Glutamatergic neuron (in vitro differentiated cells): ENCODE results near the gene DNAJC27. TPM values are rescaled to one million over a fixed set of nuclear protein-coding genes. Genes with fewer than 3 reads are reported as not detected.
"Not testable (repeated sequence)": the region's sequence is repeated elsewhere in the genome, so short reads cannot be mapped to it uniquely, and the experiment has no call there.

Experiments used
- DNase-seq: peaks from one replicate; pipeline ENCODE4 v3.0.0; 2022
- H3K27ac Mint-ChIP-seq: one replicate; pipeline ENCODE4 v1.8.0; 2020; ENCODE audit warnings: mild to moderate bottlenecking, mixed read lengths, inconsistent platforms; ENCODE audit not compliant: unreplicated experiment
- H3K27me3 Mint-ChIP-seq: one replicate; pipeline ENCODE4 v1.8.0; 2020; ENCODE audit warnings: mild to moderate bottlenecking, moderate library complexity, mixed read lengths, inconsistent platforms; ENCODE audit not compliant: unreplicated experiment
- H3K36me3 Mint-ChIP-seq: one replicate; pipeline ENCODE4 v1.8.0; 2020; ENCODE audit warnings: mild to moderate bottlenecking, mixed read lengths, inconsistent platforms; ENCODE audit not compliant: unreplicated experiment
- H3K4me1 Mint-ChIP-seq: one replicate; pipeline ENCODE4 v1.8.0; 2020; ENCODE audit warnings: mild to moderate bottlenecking, low read depth, mixed read lengths, inconsistent platforms; ENCODE audit not compliant: unreplicated experiment
- H3K4me3 Mint-ChIP-seq: one replicate; pipeline ENCODE4 v1.8.0; 2020; ENCODE audit warnings: mild to moderate bottlenecking, mixed read lengths, inconsistent platforms; ENCODE audit not compliant: unreplicated experiment
- H3K9me3 Mint-ChIP-seq: one replicate; pipeline ENCODE4 v1.8.0; 2020; ENCODE audit warnings: mild to moderate bottlenecking, moderate library complexity, mixed read lengths, inconsistent platforms; ENCODE audit not compliant: unreplicated experiment
- CTCF ChIP-seq: fragments of 200-600 bp; sonication (generic); IDR thresholded peaks from one replicate; pipeline ENCODE4 v1.5.0; 2021; ENCODE audit not compliant: partially characterized antibody, unreplicated experiment
- total RNA-seq: library from RNA; stranded (reverse); fragmentation: NEBNext Ultra II Directional; extraction: Animal tissue kit (Norgen Biotek cat#: 25700); gene quantifications from one replicate; pipeline ENCODE4 v1.2.1, GENCODE V29; 2021; ENCODE audit not compliant: unreplicated experiment

DNAJC27 gene
- total RNA-seq, 1 donor from 2014 or later, result 17.9 TPM

- Mint-ChIP-seq H3K9me3 (no peaks in the 10 kb centered on the region), H3K27me3 (peaks cover 3% of the 10 kb centered on the region), H3K4me3 (no peak overlapping the region), H3K36me3 (no peaks in the 10 kb centered on the region), H3K27ac (no peak overlapping the region), H3K4me1 (peaks cover 11% of the 10 kb centered on the region)
- no peak for DNase-seq
- TF ChIP-seq CTCF, result no peak
These were observed 30.3 kb upstream of the DNAJC27 start for GRCh38 chr2:25002066-25002465.

DNA sequence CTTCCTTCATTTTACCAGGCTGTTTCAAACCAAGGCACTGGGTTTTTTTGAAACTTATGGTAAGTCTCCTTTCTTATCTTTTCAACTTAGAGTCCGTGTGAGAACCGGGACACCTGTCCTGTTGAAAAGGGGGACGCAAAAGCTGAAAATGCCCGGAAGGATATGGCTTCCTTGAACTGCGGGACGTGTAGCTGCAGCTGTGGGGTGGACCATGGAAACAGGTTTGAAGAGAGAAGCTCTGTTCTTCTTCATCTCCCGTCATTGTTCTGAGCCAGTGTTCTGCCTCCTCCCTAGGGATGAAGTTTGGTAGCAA is 29.5 kb upstream of the DNAJC27 start:
- no peaks in the 10 kb centered on the region for H3K36me3 Mint-ChIP-seq
- DNase-seq, result no peak
- no peak overlapping the region for H3K27ac Mint-ChIP-seq
- H3K4me3 Mint-ChIP-seq, result no peak overlapping the region
- peaks cover 11% of the 10 kb centered on the region for H3K4me1 Mint-ChIP-seq
- peaks cover 3% of the 10 kb centered on the region for H3K27me3 Mint-ChIP-seq
- TF ChIP-seq CTCF, result no peak
- H3K9me3 Mint-ChIP-seq, result no peaks in the 10 kb centered on the region

DNA sequence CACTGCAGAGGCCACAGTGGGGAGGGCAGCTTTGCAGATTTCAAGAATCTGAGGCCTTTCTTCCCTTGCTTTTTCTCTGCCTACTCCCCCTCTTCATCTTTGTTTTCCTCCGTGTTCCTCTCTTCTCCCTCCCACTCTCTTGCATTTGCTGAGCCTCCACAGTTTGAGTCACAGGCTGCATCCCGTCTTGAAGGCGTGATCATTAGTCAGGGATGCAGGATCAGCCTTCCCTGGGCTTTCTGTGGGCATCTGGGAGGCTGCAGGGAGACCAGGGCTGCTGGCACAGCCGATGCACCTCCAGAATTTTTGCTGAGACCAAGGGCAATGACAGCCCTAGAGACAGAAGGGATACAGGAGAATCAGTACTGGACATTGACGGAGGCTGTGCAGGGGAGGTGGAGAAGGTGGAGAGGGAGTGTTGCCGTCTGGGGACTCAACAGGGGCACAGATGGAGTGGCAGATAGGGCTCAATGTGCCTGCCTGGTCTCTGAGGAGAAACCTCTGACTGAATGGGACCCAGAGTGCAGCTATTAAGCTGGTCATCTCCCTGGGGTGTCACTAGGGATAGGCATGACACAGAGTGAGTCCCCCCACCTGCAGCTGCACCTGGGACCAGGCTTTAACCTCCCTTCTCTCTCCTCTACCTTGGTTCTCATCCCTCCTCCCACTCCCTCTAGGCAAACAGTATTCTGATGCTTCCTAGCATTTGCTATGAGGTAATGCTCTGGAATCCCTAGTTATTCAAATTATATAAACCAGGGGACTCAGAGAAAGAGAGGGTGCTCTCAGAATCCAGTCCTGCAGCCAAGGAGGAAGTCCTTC is 29.0 kb upstream of the DNAJC27 start:
- Mint-ChIP-seq H3K27ac (no peak overlapping the region), H3K27me3 (peaks cover 3% of the 10 kb centered on the region), H3K36me3 (no peaks in the 10 kb centered on the region), H3K9me3 (no peaks in the 10 kb centered on the region), H3K4me1 (peaks cover 11% of the 10 kb centered on the region), H3K4me3 (no peak overlapping the region)
- no peak for TF ChIP-seq CTCF
- DNase-seq, result peak; percentile 18

- TF ChIP-seq CTCF, result no peak
- Mint-ChIP-seq H3K27ac (no peak overlapping the region), H3K4me3 (no peak overlapping the region), H3K36me3 (no peaks in the 10 kb centered on the region), H3K4me1 (peaks cover 11% of the 10 kb centered on the region), H3K9me3 (no peaks in the 10 kb centered on the region), H3K27me3 (peaks cover 3% of the 10 kb centered on the region)
- DNase-seq, result no peak
These were observed 28.3 kb upstream of the DNAJC27 start for GRCh38 chr2:25000036-25000435.

DNA sequence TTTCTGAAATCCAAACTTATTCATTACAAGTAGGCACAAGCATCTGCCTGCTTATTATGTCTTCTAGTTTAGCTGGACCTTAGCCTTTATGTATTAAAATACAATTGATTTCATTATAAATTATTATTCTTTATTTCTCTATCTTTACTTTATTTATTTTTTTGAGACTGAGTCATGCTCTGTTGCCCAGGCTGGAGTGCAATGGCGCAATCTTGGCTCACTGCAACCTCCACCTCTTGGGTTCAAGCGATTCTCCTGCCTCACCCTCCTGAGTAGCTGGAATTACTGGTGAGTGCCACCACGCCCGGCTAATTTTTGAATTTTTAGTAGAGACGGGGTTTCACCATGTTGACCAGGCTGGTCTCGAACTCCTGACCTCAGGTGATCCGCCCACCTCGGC is 27.3 kb upstream of the DNAJC27 start:
- H3K36me3 Mint-ChIP-seq, H3K9me3 Mint-ChIP-seq, H3K4me3 Mint-ChIP-seq, H3K27me3 Mint-ChIP-seq, DNase-seq, H3K27ac Mint-ChIP-seq: not testable (repeated sequence)
- H3K4me1 Mint-ChIP-seq, result peaks cover 11% of the 10 kb centered on the region
